Measurements from ENCODE around the gene LAMTOR5.

LAMTOR5 gene

GRCh38 chr1:110387048-110387754 is 20.3 kb downstream of the LAMTOR5 start:
- no peak for DNase-seq (ENCODE audit: low read depth in 3 of 3)

- no peak for DNase-seq (ENCODE audit: low read depth in 3 of 3)
These were observed 22.1 kb downstream of the LAMTOR5 start for GRCh38 chr1:110385369-110385768.

- DNase-seq (ENCODE audit: low read depth in 3 of 3): no peak
These were observed 22.7 kb downstream of the LAMTOR5 start for GRCh38 chr1:110384581-110385321.

GRCh38 chr1:110383251-110383990 is 24.1 kb downstream of the LAMTOR5 start:
- no peak for DNase-seq (ENCODE audit: low read depth in 3 of 3)

GRCh38 chr1:110380672-110381283 is 26.7 kb downstream of the LAMTOR5 start:
- DNase-seq (ENCODE audit: low read depth in 3 of 3): no peak

- no peak for DNase-seq (ENCODE audit: low read depth in 3 of 3)
These were observed 32.0 kb downstream of the LAMTOR5 start for GRCh38 chr1:110375490-110375889.

- no peak for DNase-seq (ENCODE audit: low read depth in 3 of 3)
These were observed 36.7 kb downstream of the LAMTOR5 start for GRCh38 chr1:110370827-110371226.

GRCh38 chr1:110364221-110364620 is 43.3 kb downstream of the LAMTOR5 start:
- no peak for DNase-seq (ENCODE audit: low read depth in 3 of 3)

- DNase-seq (ENCODE audit: low read depth in 3 of 3): no peak
These were observed 45.6 kb downstream of the LAMTOR5 start for GRCh38 chr1:110361856-110362255.

GRCh38 chr1:110360431-110360830 is 47.1 kb downstream of the LAMTOR5 start:
- DNase-seq (ENCODE audit: low read depth in 3 of 3): no peak

GRCh38 chr1:110356379-110356778 is 51.1 kb downstream of the LAMTOR5 start:
- DNase-seq (ENCODE audit: low read depth in 3 of 3): no peak

GRCh38 chr1:110355321-110355720 is 52.2 kb downstream of the LAMTOR5 start:
- DNase-seq (ENCODE audit: low read depth in 3 of 3): no peak
